Bronchial epithelial cell (primary cell): ENCODE data around the gene TUT7. TPM values are rescaled to one million over a fixed set of nuclear protein-coding genes. Genes with fewer than 3 reads are reported as not detected.
A peak's percentile ranks its signal among the peaks of the same experiment; 100 is the strongest.

ENCODE experiments used
- DNase-seq: peaks from one replicate; pipeline ENCODE4 v3.0.0-alpha.2; 2010; ENCODE audit warnings: low read depth
- FAIRE-seq: peaks from 2 replicates; lab custom pipeline; 2011; peaks lifted over from hg19 to GRCh38; lab: Jason Lieb, UNC
- H3K27me3 ChIP-seq: 2 replicates; pipeline ENCODE4 v1.5.1; 2011; ENCODE audit warnings: low read length; ENCODE audit not compliant: control insufficient read depth, insufficient read depth
- H3K36me3 ChIP-seq: 2 replicates; pipeline ENCODE4 v1.5.1; 2011; ENCODE audit warnings: low read length; ENCODE audit not compliant: control insufficient read depth, insufficient read depth
- H3K4me3 ChIP-seq: 2 replicates; pipeline ENCODE4 v1.5.1; 2011; ENCODE audit warnings: mild to moderate bottlenecking, low read depth, low read length, control low read depth
- CTCF ChIP-seq: IDR thresholded peaks from 2 replicates; pipeline ENCODE4 v1.5.1; 2011; ENCODE audit warnings: mild to moderate bottlenecking, moderate library complexity, low read length, control low read depth, inconsistent platforms; ENCODE audit not compliant: insufficient read depth, severe bottlenecking
- total RNA-seq: library from RNA; depleted of rRNA; stranded (reverse); fragments of >200 nt; gene quantifications from 2 replicates; pipeline ENCODE4 v1.2.1, GENCODE V29; 2014

TUT7 gene
- total RNA-seq, 1 donor from 2014 or later, result 24.7 TPM

GRCh38 chr9:86344818-86345217 lies 9.4 kb downstream of the TUT7 start:
- DNase-seq (no peak), FAIRE-seq (no peak)
- no peak overlapping the region for H3K4me3 ChIP-seq
- H3K27me3 ChIP-seq, result no peaks in the 10 kb centered on the region
- TF ChIP-seq CTCF, result no peak
- peaks cover 6% of the 10 kb centered on the region for H3K36me3 ChIP-seq

DNA sequence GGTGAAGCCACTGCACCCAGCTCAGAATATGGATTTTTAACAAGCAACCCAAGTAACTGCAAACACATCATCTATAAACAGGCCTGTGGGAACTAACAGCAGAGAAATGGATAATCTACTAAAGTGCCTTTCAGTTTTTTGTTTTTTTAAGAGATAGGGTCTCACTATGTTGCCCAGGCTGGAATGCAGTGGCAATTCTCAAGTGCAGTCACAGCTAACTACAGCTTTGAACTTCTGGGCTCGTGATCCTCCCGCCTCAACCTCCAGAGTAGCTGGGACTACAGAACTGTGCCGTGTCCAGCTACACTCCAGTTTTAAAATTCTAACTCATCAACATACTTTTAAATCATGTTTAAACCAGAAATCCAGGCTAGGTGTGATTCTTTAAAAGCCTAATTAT lies 11.9 kb downstream of the TUT7 start:
- Histone ChIP-seq H3K27me3 (no peaks in the 10 kb centered on the region), H3K4me3 (no peak overlapping the region), H3K36me3 (peaks cover 14% of the 10 kb centered on the region)
- DNase-seq (no peak), FAIRE-seq (no peak)
- no peak for TF ChIP-seq CTCF

GRCh38 chr9:86341007-86341491 lies 13.2 kb downstream of the TUT7 start:
- no peak for FAIRE-seq
- peaks cover 18% of the 10 kb centered on the region for H3K36me3 ChIP-seq
- H3K27me3 ChIP-seq, result no peaks in the 10 kb centered on the region
- TF ChIP-seq CTCF, result no peak
- H3K4me3 ChIP-seq, result no peak overlapping the region
- peak; percentile 21 for DNase-seq

- no peak for DNase-seq
- no peak for FAIRE-seq
- no peak overlapping the region for H3K4me3 ChIP-seq
- H3K36me3 ChIP-seq, result peaks cover 21% of the 10 kb centered on the region
- no peaks in the 10 kb centered on the region for H3K27me3 ChIP-seq
- TF ChIP-seq CTCF, result no peak
Observed at GRCh38 chr9:86340356-86341006, 13.7 kb downstream of the TUT7 start.

- FAIRE-seq (no peak), DNase-seq (no peak)
- Histone ChIP-seq H3K27me3 (no peaks in the 10 kb centered on the region), H3K4me3 (no peak overlapping the region), H3K36me3 (peaks cover 21% of the 10 kb centered on the region)
- no peak for TF ChIP-seq CTCF
Observed at GRCh38 chr9:86337469-86338108, 16.6 kb downstream of the TUT7 start.
